Prostate gland (tissue), 2 donors: Measurements from ENCODE around the gene FAM107A.

Experiments
- CTCF ChIP-seq, 4 experiments: fragments of 200-600 bp in 2 of 4; fragments of 450-650 bp in 2 of 4; sonication (generic) in 2 of 4; IDR thresholded peaks; 1 replicate in 3 of 4; 2 replicates in 1 of 4; pipeline ENCODE4 v1.5.1; 2016 to 2019; ENCODE audit warnings: antibody characterized with exemption in 4 of 4, mild to moderate bottlenecking in 2 of 4, moderate library complexity in 2 of 4
- POLR2AphosphoS5 ChIP-seq: sonication (generic); formaldehyde crosslinking; IDR thresholded peaks from one replicate; pipeline ENCODE4 v1.6.1; 2017; ENCODE audit warnings: antibody characterized with exemption

GRCh38 chr3:58526515-58526957, 50.7 kb downstream of the FAM107A start:
- TF ChIP-seq CTCF (IDR thresholded peaks at IDR 0.05) (no peak), POLR2AphosphoS5 (no peak)
